ENCODE results near the gene ZDHHC11B. TPM values are rescaled to one million over a fixed set of nuclear protein-coding genes. Genes with fewer than 3 reads are reported as not detected.

The ZDHHC11B gene
- polyA plus RNA-seq, 2 donors: 2.6 to 5.2 TPM

- H3K4me1 ChIP-seq (ENCODE audit: control insufficient read depth in 2 of 2, insufficient read depth in 2 of 2, low read length in 1 of 2): peaks cover 11 to 21% of the 10 kb centered on the region in 2 donors
- no peaks in the 10 kb centered on the region for H3K9me3 ChIP-seq (ENCODE audit: control insufficient read depth in 2 of 2, insufficient read depth in 1 of 2, low read depth in 1 of 2, low read length in 1 of 2)
- no peaks in the 10 kb centered on the region for H3K36me3 ChIP-seq (ENCODE audit: control insufficient read depth in 2 of 2, insufficient read depth in 2 of 2, low read length in 1 of 2)
- H3K27ac ChIP-seq (ENCODE audit: low read depth in 2 of 2, low read length in 1 of 2): peak overlapping the region in 1 of 2 donors; percentile 56
- WGBS, 2 donors: 62 to 74% methylated on average over 8 of the region's 8 CpGs
- no peak overlapping the region for H3K4me3 ChIP-seq (ENCODE audit: low read depth in 1 of 2, low read length in 2 of 2)
- H3K27me3 ChIP-seq (ENCODE audit: control insufficient read depth in 1 of 2, insufficient read depth in 2 of 2, low read length in 2 of 2): no peaks in the 10 kb centered on the region
These were observed 22.4 kb downstream of the ZDHHC11B start for GRCh38 chr5:761854-762710.

- Histone ChIP-seq H3K36me3 (ENCODE audit: control insufficient read depth in 2 of 2, insufficient read depth in 2 of 2, low read length in 1 of 2) (no peaks in the 10 kb centered on the region), H3K27ac (ENCODE audit: low read depth in 2 of 2, low read length in 1 of 2) (no peak overlapping the region), H3K4me1 (ENCODE audit: control insufficient read depth in 2 of 2, insufficient read depth in 2 of 2, low read length in 1 of 2) (peaks cover 12 to 21% of the 10 kb centered on the region in 2 donors), H3K27me3 (ENCODE audit: control insufficient read depth in 1 of 2, insufficient read depth in 2 of 2, low read length in 2 of 2) (no peaks in the 10 kb centered on the region), H3K4me3 (ENCODE audit: low read depth in 1 of 2, low read length in 2 of 2) (no peak overlapping the region), H3K9me3 (ENCODE audit: control insufficient read depth in 2 of 2, insufficient read depth in 1 of 2, low read depth in 1 of 2, low read length in 1 of 2) (no peaks in the 10 kb centered on the region)
- 87% methylated on average over 15 of the region's 15 CpGs for WGBS, 2 donors
These were observed 23.3 kb downstream of the ZDHHC11B start for GRCh38 chr5:761059-761771.

GRCh38 chr5:760363-761058 lies 24.0 kb downstream of the ZDHHC11B start:
- Histone ChIP-seq H3K27ac (ENCODE audit: low read depth in 2 of 2, low read length in 1 of 2) (no peak overlapping the region), H3K4me3 (ENCODE audit: low read depth in 1 of 2, low read length in 2 of 2) (no peak overlapping the region), H3K4me1 (ENCODE audit: control insufficient read depth in 2 of 2, insufficient read depth in 2 of 2, low read length in 1 of 2) (peaks cover 12 to 21% of the 10 kb centered on the region in 2 donors), H3K9me3 (ENCODE audit: control insufficient read depth in 2 of 2, insufficient read depth in 1 of 2, low read depth in 1 of 2, low read length in 1 of 2) (no peaks in the 10 kb centered on the region), H3K27me3 (ENCODE audit: control insufficient read depth in 1 of 2, insufficient read depth in 2 of 2, low read length in 2 of 2) (no peaks in the 10 kb centered on the region), H3K36me3 (ENCODE audit: control insufficient read depth in 2 of 2, insufficient read depth in 2 of 2, low read length in 1 of 2) (no peaks in the 10 kb centered on the region)
- WGBS, 2 donors: 96% methylated on average over 24 of the region's 24 CpGs

- Histone ChIP-seq H3K4me3 (ENCODE audit: low read depth in 1 of 2, low read length in 2 of 2) (no peak overlapping the region), H3K27ac (ENCODE audit: low read depth in 2 of 2, low read length in 1 of 2) (no peak overlapping the region), H3K36me3 (ENCODE audit: control insufficient read depth in 2 of 2, insufficient read depth in 2 of 2, low read length in 1 of 2) (no peaks in the 10 kb centered on the region), H3K9me3 (ENCODE audit: control insufficient read depth in 2 of 2, insufficient read depth in 1 of 2, low read depth in 1 of 2, low read length in 1 of 2) (no peaks in the 10 kb centered on the region), H3K4me1 (ENCODE audit: control insufficient read depth in 2 of 2, insufficient read depth in 2 of 2, low read length in 1 of 2) (peaks cover 12 to 21% of the 10 kb centered on the region in 2 donors), H3K27me3 (ENCODE audit: control insufficient read depth in 1 of 2, insufficient read depth in 2 of 2, low read length in 2 of 2) (no peaks in the 10 kb centered on the region)
- 94% methylated on average over 22 of the region's 22 CpGs for WGBS, 2 donors
These were observed 24.7 kb downstream of the ZDHHC11B start for GRCh38 chr5:759781-760362.

GRCh38 chr5:759111-759751 lies 25.3 kb downstream of the ZDHHC11B start:
- H3K27ac ChIP-seq (ENCODE audit: low read depth in 2 of 2, low read length in 1 of 2): peak overlapping the region; percentile 25 to 78
- peak overlapping the region in 1 of 2 donors; percentile 20 for H3K4me3 ChIP-seq (ENCODE audit: low read depth in 1 of 2, low read length in 2 of 2)
- peaks cover 12 to 21% of the 10 kb centered on the region in 2 donors for H3K4me1 ChIP-seq (ENCODE audit: control insufficient read depth in 2 of 2, insufficient read depth in 2 of 2, low read length in 1 of 2)

GRCh38 chr5:758698-759053 lies 25.9 kb downstream of the ZDHHC11B start:
- Histone ChIP-seq H3K4me3 (ENCODE audit: low read depth in 1 of 2, low read length in 2 of 2) (no peak overlapping the region), H3K27ac (ENCODE audit: low read depth in 2 of 2, low read length in 1 of 2) (peak overlapping the region; percentile 25 to 78), H3K4me1 (ENCODE audit: control insufficient read depth in 2 of 2, insufficient read depth in 2 of 2, low read length in 1 of 2) (peaks cover 12 to 21% of the 10 kb centered on the region in 2 donors)

More at GRCh38 chr5:759111-759751, 25.3 kb downstream of the ZDHHC11B start:
- Histone ChIP-seq H3K27me3 (ENCODE audit: control insufficient read depth in 1 of 2, insufficient read depth in 2 of 2, low read length in 2 of 2) (no peaks in the 10 kb centered on the region), H3K36me3 (ENCODE audit: control insufficient read depth in 2 of 2, insufficient read depth in 2 of 2, low read length in 1 of 2) (no peaks in the 10 kb centered on the region), H3K9me3 (ENCODE audit: control insufficient read depth in 2 of 2, insufficient read depth in 1 of 2, low read depth in 1 of 2, low read length in 1 of 2) (no peaks in the 10 kb centered on the region)
- 23 to 28% methylated on average over 33 of the region's 33 CpGs for WGBS, 2 donors

GRCh38 chr5:757931-758697 lies 26.4 kb downstream of the ZDHHC11B start:
- Histone ChIP-seq H3K36me3 (ENCODE audit: control insufficient read depth in 2 of 2, insufficient read depth in 2 of 2, low read length in 1 of 2) (no peaks in the 10 kb centered on the region), H3K4me3 (ENCODE audit: low read depth in 1 of 2, low read length in 2 of 2) (no peak overlapping the region), H3K27me3 (ENCODE audit: control insufficient read depth in 1 of 2, insufficient read depth in 2 of 2, low read length in 2 of 2) (no peaks in the 10 kb centered on the region), H3K27ac (ENCODE audit: low read depth in 2 of 2, low read length in 1 of 2) (no peak overlapping the region), H3K9me3 (ENCODE audit: control insufficient read depth in 2 of 2, insufficient read depth in 1 of 2, low read depth in 1 of 2, low read length in 1 of 2) (no peaks in the 10 kb centered on the region), H3K4me1 (ENCODE audit: control insufficient read depth in 2 of 2, insufficient read depth in 2 of 2, low read length in 1 of 2) (peaks cover 12 to 21% of the 10 kb centered on the region in 2 donors)
- WGBS, 2 donors: 61 to 65% methylated on average over 21 of the region's 21 CpGs

More at GRCh38 chr5:758698-759053, 25.9 kb downstream of the ZDHHC11B start:
- no peaks in the 10 kb centered on the region for H3K27me3 ChIP-seq (ENCODE audit: control insufficient read depth in 1 of 2, insufficient read depth in 2 of 2, low read length in 2 of 2)
- H3K36me3 ChIP-seq (ENCODE audit: control insufficient read depth in 2 of 2, insufficient read depth in 2 of 2, low read length in 1 of 2): no peaks in the 10 kb centered on the region
- 65 to 69% methylated on average over 15 of the region's 15 CpGs for WGBS, 2 donors
- no peaks in the 10 kb centered on the region for H3K9me3 ChIP-seq (ENCODE audit: control insufficient read depth in 2 of 2, insufficient read depth in 1 of 2, low read depth in 1 of 2, low read length in 1 of 2)

GRCh38 chr5:757346-757930 lies 27.1 kb downstream of the ZDHHC11B start:
- no peaks in the 10 kb centered on the region for H3K9me3 ChIP-seq (ENCODE audit: control insufficient read depth in 2 of 2, insufficient read depth in 1 of 2, low read depth in 1 of 2, low read length in 1 of 2)
- no peaks in the 10 kb centered on the region for H3K27me3 ChIP-seq (ENCODE audit: control insufficient read depth in 1 of 2, insufficient read depth in 2 of 2, low read length in 2 of 2)
- H3K4me3 ChIP-seq (ENCODE audit: low read depth in 1 of 2, low read length in 2 of 2): no peak overlapping the region
- 61 to 73% methylated on average over 15 of the region's 15 CpGs for WGBS, 2 donors
- H3K27ac ChIP-seq (ENCODE audit: low read depth in 2 of 2, low read length in 1 of 2): no peak overlapping the region
- peaks cover 12 to 21% of the 10 kb centered on the region in 2 donors for H3K4me1 ChIP-seq (ENCODE audit: control insufficient read depth in 2 of 2, insufficient read depth in 2 of 2, low read length in 1 of 2)
- no peaks in the 10 kb centered on the region for H3K36me3 ChIP-seq (ENCODE audit: control insufficient read depth in 2 of 2, insufficient read depth in 2 of 2, low read length in 1 of 2)
